Activated CD8-positive, alpha-beta memory T cell treated with anti-CD3 and anti-CD28 coated beads, Interleukin-2, amount 50 U/mL, for 4 hours (primary cell): ENCODE results near the gene RNF121.
"Not testable (repeated sequence)": the region's sequence is repeated elsewhere in the genome, so short reads cannot be mapped to it uniquely, and the experiment has no call there.

Experiments used
- DNase-seq: peaks from one replicate; pipeline ENCODE4 v3.0.0-alpha.2; 2020

RNF121 gene

DNA sequence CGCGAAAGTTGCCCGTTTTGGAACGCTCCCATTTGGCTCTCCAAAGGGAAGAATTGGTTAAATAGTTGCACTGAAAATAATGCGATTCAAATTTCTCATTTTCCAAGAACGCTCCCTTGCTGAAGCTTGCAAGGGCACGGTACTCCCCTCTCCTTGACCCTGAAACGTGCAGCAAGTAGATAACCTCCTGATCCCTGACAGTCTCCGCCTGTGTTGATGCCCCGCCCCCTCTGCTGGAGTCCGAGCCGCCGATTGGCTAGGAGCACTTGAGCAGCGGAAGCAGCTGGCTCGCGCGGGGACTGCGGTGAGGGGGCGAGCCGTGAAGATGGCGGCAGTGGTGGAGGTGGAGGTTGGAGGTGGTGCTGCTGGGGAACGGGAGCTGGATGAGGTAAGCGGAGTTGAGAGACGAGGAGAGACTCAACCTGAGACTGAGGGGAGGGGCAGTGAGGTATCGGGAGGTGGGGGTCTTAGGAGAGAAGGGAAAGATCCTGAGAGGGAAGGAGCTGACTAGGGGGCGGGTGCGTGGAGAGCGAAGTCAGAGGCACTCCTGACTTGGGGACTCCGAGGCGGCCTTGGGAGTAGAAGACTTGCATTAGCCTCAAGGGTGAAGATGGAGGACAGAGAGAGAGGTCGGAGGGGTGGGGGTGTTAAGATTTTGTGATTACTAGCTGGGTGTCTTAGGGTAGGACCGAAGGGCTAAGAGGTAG lies at the start of gene RNF121:
Gene RNF121, plus strand, starts transcription at position 310 of the 707 bp plus-strand sequence. Its CDS starts 16 bp downstream, at position 326.
- peak; percentile 98 for DNase-seq

DNA sequence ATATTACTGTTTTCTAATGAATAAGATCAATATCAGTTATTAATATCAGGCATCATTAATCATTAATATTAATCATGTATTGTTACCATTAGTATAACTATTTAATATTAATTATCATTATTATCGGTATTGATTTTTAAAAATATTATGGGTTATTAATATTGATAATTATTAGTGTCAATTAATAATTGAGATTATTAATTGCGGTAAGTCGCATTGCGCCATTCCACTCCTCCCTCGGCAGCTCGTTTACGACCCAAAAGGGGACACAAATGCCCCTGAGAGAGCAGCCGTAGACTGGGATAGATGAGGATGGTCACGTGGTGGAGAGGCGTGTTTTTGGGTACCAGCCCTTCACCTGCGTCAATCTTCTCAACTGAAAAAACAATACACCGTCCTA lies 43.0 kb upstream of the RNF121 start:
- DNase-seq = not testable (repeated sequence)

- DNase-seq = not testable (repeated sequence)
Observed at GRCh38 chr11:71888335-71889010, 40.4 kb upstream of the RNF121 start.

- not testable (repeated sequence) for DNase-seq
Observed at GRCh38 chr11:71889181-71889872, 39.5 kb upstream of the RNF121 start.

GRCh38 chr11:71895961-71896360 lies 32.9 kb upstream of the RNF121 start:
- no peak for DNase-seq

DNA sequence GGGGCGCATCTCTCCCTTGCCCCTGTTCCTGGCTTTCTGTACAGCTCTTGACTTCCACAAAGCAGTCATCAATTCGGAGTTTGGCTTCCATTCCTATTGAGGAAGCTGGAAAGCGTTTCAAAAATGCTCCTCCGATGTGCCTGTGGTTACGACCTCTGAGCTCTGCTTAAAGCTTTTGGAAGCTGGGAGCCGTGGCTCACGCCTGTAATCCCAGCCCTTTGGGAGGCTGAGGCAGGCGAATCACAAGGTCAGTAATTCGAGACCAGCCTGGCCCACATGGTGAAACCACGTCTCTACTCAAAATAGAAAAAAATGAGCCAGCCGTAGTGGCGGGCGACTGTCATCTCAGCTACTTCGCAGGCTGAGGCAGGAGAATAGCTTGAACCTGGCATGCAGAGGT lies 27.7 kb upstream of the RNF121 start:
- DNase-seq = not testable (repeated sequence)

GRCh38 chr11:71908218-71908617 lies 20.6 kb upstream of the RNF121 start:
- no peak for DNase-seq

GRCh38 chr11:71910775-71911174 lies 18.1 kb upstream of the RNF121 start:
- not testable (repeated sequence) for DNase-seq

DNA sequence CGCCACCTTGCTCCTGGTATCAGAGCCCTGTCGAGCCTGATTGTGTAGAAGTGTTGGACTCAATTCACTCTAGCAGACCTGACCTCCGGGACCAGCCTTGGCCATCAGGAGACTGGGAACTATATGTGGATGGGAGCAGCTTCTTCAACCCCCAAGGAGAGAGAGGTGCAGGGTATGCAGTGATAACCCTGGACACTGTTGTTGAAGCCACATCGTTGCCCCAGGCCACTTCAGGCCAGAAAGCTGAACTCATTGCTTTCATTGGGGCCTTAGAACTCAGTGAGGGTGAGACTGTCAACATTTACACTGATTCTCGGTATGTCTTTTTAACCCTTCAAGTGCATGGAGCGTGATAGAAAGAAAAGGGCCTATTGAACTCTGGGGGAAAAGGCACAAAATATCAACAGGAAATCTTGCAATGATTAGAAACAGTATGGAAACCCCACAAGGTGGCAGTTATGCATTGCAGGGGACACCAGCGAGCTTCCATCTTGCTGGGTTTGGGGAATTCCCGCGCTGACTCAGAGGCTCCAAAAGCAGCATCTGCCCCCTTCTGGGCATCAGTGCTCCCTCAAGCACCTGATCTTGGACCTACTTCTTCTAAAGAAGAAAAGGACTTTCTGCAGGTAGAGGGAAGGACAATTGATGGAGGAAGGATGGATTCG lies 17.4 kb upstream of the RNF121 start:
- peak; percentile 37 for DNase-seq

- DNase-seq = not testable (repeated sequence)
Observed at GRCh38 chr11:71911986-71912340, 16.9 kb upstream of the RNF121 start.

- no peak for DNase-seq
Observed at GRCh38 chr11:71913756-71914526, 14.9 kb upstream of the RNF121 start.

DNA sequence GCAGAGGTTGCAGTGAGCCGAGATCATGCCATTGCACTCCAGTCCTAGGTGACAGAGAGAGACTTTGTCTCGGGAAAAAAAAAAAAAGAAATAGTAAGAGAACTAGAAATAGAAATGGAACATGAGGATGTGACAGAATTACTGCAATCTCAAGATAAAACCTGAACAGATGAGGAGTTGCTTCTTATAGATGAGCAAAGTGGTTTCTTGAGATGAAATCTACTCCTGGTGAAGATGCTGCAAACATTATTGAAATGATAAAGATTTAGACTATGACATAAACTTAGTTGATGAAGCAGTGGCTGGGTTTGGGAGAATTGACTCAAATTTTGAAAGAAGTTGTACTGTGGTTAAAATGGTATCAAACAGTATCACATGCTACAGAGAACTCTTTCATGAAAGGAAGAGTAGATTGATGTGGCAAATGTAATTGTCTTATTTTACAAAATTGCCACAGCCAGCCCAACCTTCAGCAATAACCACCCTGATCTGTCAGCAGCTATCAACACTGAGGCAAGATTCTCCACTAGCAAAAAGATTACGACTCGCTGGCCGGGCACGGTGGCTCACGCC lies 14.1 kb upstream of the RNF121 start:
- no peak for DNase-seq

- no peak for DNase-seq
Observed at GRCh38 chr11:71917646-71918140, 11.2 kb upstream of the RNF121 start.

GRCh38 chr11:71927820-71928736 lies 768 bp upstream of the RNF121 start, which contains the start of gene XNDC1N:
TSS of gene XNDC1N (minus strand) at chr11:71928594. CDS start at chr11:71923353, 5,241 bp downstream.
- DNase-seq = no peak

- DNase-seq = no peak
Observed at GRCh38 chr11:71929491-71929890, 645 bp downstream of the RNF121 start.

- DNase-seq = no peak
Observed at GRCh38 chr11:71930556-71931244, 1.9 kb downstream of the RNF121 start.

GRCh38 chr11:71931245-71931602 lies 2.4 kb downstream of the RNF121 start:
- no peak for DNase-seq

GRCh38 chr11:71933141-71933933 lies 4.5 kb downstream of the RNF121 start:
- DNase-seq = no peak

GRCh38 chr11:71934213-71934612 lies 5.4 kb downstream of the RNF121 start:
- no peak for DNase-seq
